ENCODE results near the gene CASP4. TPM values are rescaled to one million over a fixed set of nuclear protein-coding genes. Genes with fewer than 3 reads are reported as not detected.
"Not testable (repeated sequence)": the region's sequence is repeated elsewhere in the genome, so short reads cannot be mapped to it uniquely, and the experiment has no call there.

CASP4 gene
- total RNA-seq, 2 donors from 2014 or later = 40.1 to 73.7 TPM

GRCh38 chr11:104968856-104969776 is 742 bp upstream of the CASP4 start:
- Mint-ChIP-seq H3K27ac (peak overlapping the region; percentile 56 to 97), H3K9me3 (peaks cover 16 to 29% of the 10 kb centered on the region in 2 donors), H3K36me3 (peaks cover 46 to 53% of the 10 kb centered on the region in 2 donors)
- DNase-seq (ENCODE audit: low spot score in 2 of 2) (no peak), ATAC-seq (peak; percentile 11 to 30)

GRCh38 chr11:104967534-104968354 is 630 bp downstream of the CASP4 start:
- DNase-seq (ENCODE audit: low spot score in 2 of 2) = no peak
- peak; percentile 47 to 49 for ATAC-seq
- Mint-ChIP-seq H3K36me3 (peaks cover 46 to 50% of the 10 kb centered on the region in 2 donors), H3K9me3 (peaks cover 7 to 27% of the 10 kb centered on the region in 2 donors), H3K27ac (peak overlapping the region; percentile 89 to 97)

GRCh38 chr11:104965735-104966134 is 2.6 kb downstream of the CASP4 start:
- Mint-ChIP-seq H3K9me3 (peaks cover 4 to 17% of the 10 kb centered on the region in 2 donors), H3K27ac (no peak overlapping the region), H3K36me3 (peaks cover 54 to 60% of the 10 kb centered on the region in 2 donors)
- ATAC-seq = no peak
- DNase-seq (ENCODE audit: low spot score in 2 of 2) = no peak

- Mint-ChIP-seq H3K36me3 (peaks cover 54 to 60% of the 10 kb centered on the region in 2 donors), H3K9me3 (peaks cover 4 to 21% of the 10 kb centered on the region in 2 donors), H3K27ac (no peak overlapping the region)
- ATAC-seq = no peak
- no peak for DNase-seq (ENCODE audit: low spot score in 2 of 2)
These were observed 4.1 kb downstream of the CASP4 start for GRCh38 chr11:104964247-104964646.

GRCh38 chr11:104962852-104963251 is 5.5 kb downstream of the CASP4 start:
- H3K36me3 Mint-ChIP-seq = peaks cover 42 to 52% of the 10 kb centered on the region in 2 donors
- no peak overlapping the region for H3K27ac Mint-ChIP-seq
- peaks cover 4 to 21% of the 10 kb centered on the region in 2 donors for H3K9me3 Mint-ChIP-seq
- ATAC-seq (no peak), DNase-seq (ENCODE audit: low spot score in 2 of 2) (no peak)

GRCh38 chr11:104957280-104957679 is 11.1 kb downstream of the CASP4 start:
- Mint-ChIP-seq H3K9me3 (peaks cover 0 to 5% of the 10 kb centered on the region in 2 donors), H3K27ac (no peak overlapping the region), H3K36me3 (peaks cover 10 to 27% of the 10 kb centered on the region in 2 donors)
- no peak for ATAC-seq
- no peak for DNase-seq (ENCODE audit: low spot score in 2 of 2)

- DNase-seq (ENCODE audit: low spot score in 2 of 2) (no peak), ATAC-seq (peak in 1 of 2 donors; percentile 47)
- Mint-ChIP-seq H3K27ac (no peak overlapping the region), H3K9me3 (peaks cover 0 to 5% of the 10 kb centered on the region in 2 donors), H3K36me3 (peaks cover 5 to 24% of the 10 kb centered on the region in 2 donors)
These were observed 11.8 kb downstream of the CASP4 start for GRCh38 chr11:104956528-104956927.

- Mint-ChIP-seq H3K36me3 (peaks cover 67 to 89% of the 10 kb centered on the region in 2 donors), H3K9me3 (peaks cover 4 to 7% of the 10 kb centered on the region in 2 donors), H3K27ac (no peak overlapping the region)
- DNase-seq (ENCODE audit: low spot score in 2 of 2) = peak in 1 of 2 donors; percentile 39
- peak; percentile 75 to 84 for ATAC-seq
These were observed 21.5 kb downstream of the CASP4 start for GRCh38 chr11:104946907-104947306.

- DNase-seq (ENCODE audit: low spot score in 2 of 2) = no peak
- no peak for ATAC-seq
- H3K36me3 Mint-ChIP-seq = peaks cover 48 to 65% of the 10 kb centered on the region in 2 donors
- peak overlapping the region in 1 of 2 donors; percentile 11 for H3K27ac Mint-ChIP-seq
- peaks cover 4 to 7% of the 10 kb centered on the region in 2 donors for H3K9me3 Mint-ChIP-seq
These were observed 24.3 kb downstream of the CASP4 start for GRCh38 chr11:104944076-104944475.

GRCh38 chr11:104943561-104943960 is 24.8 kb downstream of the CASP4 start:
- Mint-ChIP-seq H3K36me3 (peaks cover 43 to 60% of the 10 kb centered on the region in 2 donors), H3K27ac (peak overlapping the region in 1 of 2 donors; percentile 10), H3K9me3 (peaks cover 4 to 7% of the 10 kb centered on the region in 2 donors)
- DNase-seq (ENCODE audit: low spot score in 2 of 2) (no peak), ATAC-seq (no peak)

GRCh38 chr11:104934594-104934993 is 33.8 kb downstream of the CASP4 start:
- H3K36me3 Mint-ChIP-seq = peaks cover 28 to 31% of the 10 kb centered on the region in 2 donors
- H3K9me3 Mint-ChIP-seq = peaks cover 11 to 18% of the 10 kb centered on the region in 2 donors
- H3K27ac Mint-ChIP-seq = no peak overlapping the region
- ATAC-seq (no peak), DNase-seq (ENCODE audit: low spot score in 2 of 2) (no peak)

GRCh38 chr11:104934073-104934472 is 34.3 kb downstream of the CASP4 start:
- H3K36me3 Mint-ChIP-seq = peaks cover 33 to 36% of the 10 kb centered on the region in 2 donors
- DNase-seq (ENCODE audit: low spot score in 2 of 2); ATAC-seq; H3K27ac Mint-ChIP-seq: not testable (repeated sequence)
- peaks cover 14 to 23% of the 10 kb centered on the region in 2 donors for H3K9me3 Mint-ChIP-seq

- H3K27ac Mint-ChIP-seq = no peak overlapping the region
- peaks cover 35% of the 10 kb centered on the region in 2 donors for H3K9me3 Mint-ChIP-seq
These were observed 39.6 kb downstream of the CASP4 start for GRCh38 chr11:104928811-104929210.

GRCh38 chr11:104926771-104927611 is 41.4 kb downstream of the CASP4 start:
- ATAC-seq = no peak
- Mint-ChIP-seq H3K27ac (no peak overlapping the region), H3K36me3 (peaks cover 56 to 62% of the 10 kb centered on the region in 2 donors), H3K9me3 (peaks cover 33 to 37% of the 10 kb centered on the region in 2 donors)
- no peak for DNase-seq (ENCODE audit: low spot score in 2 of 2)

More at GRCh38 chr11:104928811-104929210, 39.6 kb downstream of the CASP4 start:
- DNase-seq (ENCODE audit: low spot score in 2 of 2) (no peak), ATAC-seq (no peak)
- peaks cover 60 to 66% of the 10 kb centered on the region in 2 donors for H3K36me3 Mint-ChIP-seq

GRCh38 chr11:104925850-104926249 is 42.5 kb downstream of the CASP4 start:
- Mint-ChIP-seq H3K9me3 (peaks cover 32 to 37% of the 10 kb centered on the region in 2 donors), H3K36me3 (peaks cover 46 to 53% of the 10 kb centered on the region in 2 donors), H3K27ac (no peak overlapping the region)
- ATAC-seq = no peak
- DNase-seq (ENCODE audit: low spot score in 2 of 2) = no peak

Measured in activated naive CD4-positive, alpha-beta T cell treated with anti-CD3 and anti-CD28 coated beads, Interleukin-2, amount 50 U/mL, for 72 hours (primary cell).